Mesenchymal stem cell (in vitro differentiated cells and primary cell): ENCODE data around the gene OR2H2.

ENCODE experiments used
- DNase-seq: peaks from one replicate; pipeline ENCODE4 v3.0.0-alpha.2; 2013
- H2AFZ ChIP-seq: one replicate; pipeline ENCODE4 v1.6.1; 2013; ENCODE audit warnings: low read depth, mild to moderate bottlenecking, control low read depth, inconsistent platforms, low read length, moderate library complexity
- H2AK5ac ChIP-seq: 2 replicates; pipeline ENCODE4 v1.6.1; 2013; ENCODE audit warnings: low read length, moderate library complexity, mild to moderate bottlenecking, inconsistent platforms; ENCODE audit not compliant: severe bottlenecking
- H2BK120ac ChIP-seq: one replicate; pipeline ENCODE4 v1.6.1; 2013; ENCODE audit warnings: low read depth, mild to moderate bottlenecking, inconsistent platforms, low read length, moderate library complexity
- H2BK12ac ChIP-seq, 2 experiments: one replicate each; pipeline ENCODE4 v1.6.1; 2013; ENCODE audit warnings: inconsistent platforms in 2 of 2, low read length in 2 of 2, mild to moderate bottlenecking in 2 of 2, moderate library complexity in 2 of 2, control low read depth in 1 of 2
- H2BK15ac ChIP-seq: one replicate; pipeline ENCODE4 v1.6.1; 2013; ENCODE audit warnings: mild to moderate bottlenecking, low read depth, inconsistent platforms; ENCODE audit not compliant: poor library complexity, severe bottlenecking
- H2BK5ac ChIP-seq: 2 replicates; pipeline ENCODE4 v1.6.1; 2013; ENCODE audit warnings: low read depth, mild to moderate bottlenecking, low read length, control low read depth, inconsistent platforms; ENCODE audit not compliant: poor library complexity, severe bottlenecking
- H3K14ac ChIP-seq, 2 experiments: one replicate each; pipeline ENCODE4 v1.6.1; 2013; ENCODE audit warnings: inconsistent platforms in 2 of 2, low read length in 2 of 2, control low read depth in 1 of 2, mild to moderate bottlenecking in 1 of 2, moderate library complexity in 1 of 2
- H3K18ac ChIP-seq, 2 experiments: one replicate each; pipeline ENCODE4 v1.6.1; 2013; ENCODE audit warnings: inconsistent platforms in 2 of 2, low read length in 2 of 2, control low read depth in 1 of 2, low read depth in 1 of 2, mild to moderate bottlenecking in 1 of 2
- H3K23ac ChIP-seq, 2 experiments: one replicate each; pipeline ENCODE4 v1.6.1; 2013; ENCODE audit warnings: inconsistent platforms in 2 of 2, low read length in 2 of 2, mild to moderate bottlenecking in 2 of 2, moderate library complexity in 2 of 2, control low read depth in 1 of 2
- H3K27ac ChIP-seq: 2 replicates; pipeline ENCODE4 v1.5.1; 2013; ENCODE audit warnings: mild to moderate bottlenecking, moderate library complexity, low read length, control low read depth, inconsistent platforms; ENCODE audit not compliant: poor library complexity, severe bottlenecking
- H3K27me3 ChIP-seq, 2 experiments: 2 replicates each; pipeline versions ENCODE4 v1.6.1 to v1.7.0; 2013; ENCODE audit warnings: low read length in 2 of 2, mild to moderate bottlenecking in 2 of 2, moderate library complexity in 2 of 2, control low read depth in 1 of 2, inconsistent platforms in 1 of 2; ENCODE audit not compliant: control insufficient read depth in 1 of 2, insufficient read depth in 1 of 2
- H3K36me3 ChIP-seq, 2 experiments: 2 replicates each; pipeline versions ENCODE4 v1.6.1 to v1.7.0; 2013; ENCODE audit warnings: low read length in 2 of 2, control low read depth in 1 of 2, inconsistent platforms in 1 of 2, low read depth in 1 of 2, mild to moderate bottlenecking in 1 of 2; ENCODE audit not compliant: insufficient read depth in 2 of 2, control insufficient read depth in 1 of 2
- H3K4ac ChIP-seq, 2 experiments: one replicate each; pipeline ENCODE4 v1.6.1; 2013; ENCODE audit warnings: inconsistent platforms in 2 of 2, low read length in 2 of 2, mild to moderate bottlenecking in 2 of 2, moderate library complexity in 2 of 2, control low read depth in 1 of 2, low read depth in 1 of 2
- H3K4me1 ChIP-seq: 2 replicates; pipeline ENCODE4 v1.6.1; 2013; ENCODE audit warnings: low read depth, low read length, control low read depth; ENCODE audit not compliant: control insufficient read depth, insufficient read depth
- H3K4me2 ChIP-seq: 2 replicates; pipeline ENCODE4 v1.6.1; 2013; ENCODE audit warnings: low read length, mild to moderate bottlenecking, inconsistent platforms; ENCODE audit not compliant: poor library complexity, severe bottlenecking
- H3K4me3 ChIP-seq, 2 experiments: 2 replicates each; pipeline versions ENCODE4 v1.5.1 to v1.7.0; 2013; ENCODE audit warnings: low read length in 2 of 2, mild to moderate bottlenecking in 2 of 2, control low read depth in 1 of 2, low read depth in 1 of 2; ENCODE audit not compliant: insufficient read depth in 1 of 2
- H3K79me1 ChIP-seq: replicated peaks from 2 replicates; pipeline ENCODE4 v1.6.1; 2013; ENCODE audit warnings: mild to moderate bottlenecking, control low read depth, low read length, inconsistent platforms; ENCODE audit not compliant: poor library complexity, severe bottlenecking
- H3K9ac ChIP-seq: 2 replicates; pipeline ENCODE4 v1.7.0; 2013; ENCODE audit warnings: mild to moderate bottlenecking, low read length, moderate library complexity
- H3K9me3 ChIP-seq: 2 replicates; pipeline ENCODE4 v1.7.0; 2013; ENCODE audit warnings: mild to moderate bottlenecking, low read length; ENCODE audit not compliant: control insufficient read depth
- H4K8ac ChIP-seq: one replicate; pipeline ENCODE4 v1.6.1; 2013; ENCODE audit warnings: inconsistent platforms, mild to moderate bottlenecking, low read length, moderate library complexity
- H4K91ac ChIP-seq: one replicate; pipeline ENCODE4 v1.6.1; 2013; ENCODE audit warnings: mild to moderate bottlenecking, low read length, inconsistent platforms
- WGBS: methylation state at CpG from one replicate; pipeline ENCODE4 v1.1.7; 2013; ENCODE audit warnings: mixed read lengths; 5-methylcytosine and 5-hydroxymethylcytosine counted together

OR2H2 gene

DNA sequence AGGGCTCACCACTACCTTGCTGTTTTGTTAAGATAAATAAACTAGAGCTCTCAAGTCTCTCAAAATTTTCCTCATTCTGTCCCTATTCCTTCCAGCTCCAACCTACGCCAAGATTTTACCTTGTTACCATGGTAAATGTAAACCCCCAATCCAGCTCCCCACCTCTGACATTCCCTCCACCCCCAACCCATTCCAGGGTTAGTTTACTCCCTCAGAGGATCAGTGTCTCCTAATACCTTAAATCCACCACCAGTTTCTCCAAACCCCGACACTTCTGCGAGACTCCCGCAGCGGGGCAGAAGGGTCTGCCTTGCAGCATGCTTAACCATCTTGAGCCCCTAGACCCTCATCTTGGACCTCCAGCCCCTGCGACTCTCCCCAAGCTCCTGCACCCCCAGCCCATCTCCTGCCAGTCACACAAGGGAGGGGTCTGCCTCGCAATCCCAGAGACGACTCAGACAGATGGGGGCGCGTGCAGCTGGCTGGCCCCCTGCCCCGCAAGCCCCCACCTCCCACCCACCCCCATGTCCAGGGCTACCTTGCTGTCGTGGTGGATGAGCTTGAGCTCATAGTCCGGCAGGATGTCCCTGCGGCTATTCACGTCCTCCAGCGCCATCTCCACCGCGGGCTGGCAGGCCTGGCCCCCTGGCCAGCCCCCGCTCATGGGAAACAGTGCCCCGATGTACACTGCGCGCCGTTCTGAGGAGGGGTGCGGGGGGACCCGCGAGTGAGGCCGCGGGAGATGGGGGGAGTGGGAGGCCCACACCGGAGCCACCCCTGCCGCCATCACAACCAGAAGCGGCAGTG is 42.2 kb downstream of the OR2H2 start:
- Histone ChIP-seq H2BK5ac (no peak overlapping the region), H2AFZ (no peak overlapping the region), H3K4me2 (peak overlapping the region; percentile 82), H3K14ac (peak overlapping the region in 1 of 2 experiments; percentile 96), H3K27ac (no peak overlapping the region), H4K8ac (peak overlapping the region; percentile 79), H3K4me3 (peak overlapping the region; percentile 66 to 79), H3K9me3 (no peaks in the 10 kb centered on the region), H3K9ac (peak overlapping the region; percentile 87), H3K4ac (peak overlapping the region; percentile 69 to 88), H3K4me1 (peaks cover 32% of the 10 kb centered on the region), H3K79me1 (peaks cover 39% of the 10 kb centered on the region), H3K27me3 (no peaks in the 10 kb centered on the region), H3K23ac (peak overlapping the region in 1 of 2 experiments; percentile 57), H4K91ac (peak overlapping the region; percentile 52), H3K18ac (peak overlapping the region; percentile 85 to 93), H2BK12ac (peak overlapping the region in 1 of 2 experiments; percentile 47), H2AK5ac (no peak overlapping the region), H2BK120ac (peak overlapping the region; percentile 85), H2BK15ac (peak overlapping the region; percentile 90), H3K36me3 (peaks cover 16 to 22% of the 10 kb centered on the region in 2 experiments)
- WGBS = 7% methylated on average over 28 of the region's 31 CpGs
- no peak for DNase-seq

DNA sequence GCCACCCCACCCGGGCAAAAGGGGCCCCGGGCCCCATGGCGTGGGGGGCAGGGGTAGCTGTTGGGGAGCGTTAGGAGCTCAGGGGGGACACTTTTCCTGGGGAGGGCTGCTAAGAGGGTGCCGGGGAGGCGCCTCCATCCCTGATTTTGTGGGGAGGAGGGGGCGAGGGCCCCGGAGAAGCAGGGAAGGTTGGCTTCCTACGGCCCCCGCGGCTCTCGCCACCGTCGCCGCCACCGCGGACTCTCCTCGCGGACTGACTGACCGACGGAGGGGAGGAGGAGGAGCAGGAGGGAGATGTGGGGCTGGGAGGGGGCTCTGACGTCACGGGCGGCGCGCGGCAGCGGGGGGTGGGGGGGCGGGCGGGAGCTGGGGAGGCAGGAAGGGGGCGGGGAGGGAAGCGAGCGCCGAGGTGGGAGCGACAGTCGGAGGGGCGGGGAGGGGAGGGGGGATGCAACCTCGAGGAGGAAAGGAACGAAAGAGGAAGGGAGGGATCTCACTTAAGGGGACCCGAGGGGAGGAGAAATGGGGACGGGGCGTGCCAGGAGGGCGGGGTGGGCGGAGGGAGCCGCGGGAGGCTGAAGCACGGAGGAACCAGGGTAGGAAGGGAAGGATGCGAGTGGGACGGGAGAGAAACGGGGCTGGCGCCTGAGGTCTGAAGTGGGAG is 43.0 kb downstream of the OR2H2 start:
- Histone ChIP-seq H3K4ac (peak overlapping the region; percentile 69 to 88), H3K36me3 (peaks cover 13 to 14% of the 10 kb centered on the region in 2 experiments), H3K27me3 (no peaks in the 10 kb centered on the region), H4K91ac (peak overlapping the region; percentile 71), H3K23ac (peak overlapping the region in 1 of 2 experiments; percentile 57), H3K9ac (peak overlapping the region; percentile 87), H3K14ac (peak overlapping the region in 1 of 2 experiments; percentile 53), H3K18ac (peak overlapping the region; percentile 85 to 93), H3K4me1 (peaks cover 34% of the 10 kb centered on the region), H3K79me1 (peaks cover 39% of the 10 kb centered on the region), H2BK15ac (peak overlapping the region; percentile 90), H2BK120ac (peak overlapping the region; percentile 85), H2AFZ (peak overlapping the region; percentile 60), H2BK5ac (no peak overlapping the region), H4K8ac (peak overlapping the region; percentile 79), H2AK5ac (no peak overlapping the region), H3K4me3 (peak overlapping the region; percentile 66 to 93), H3K27ac (peak overlapping the region; percentile 69), H2BK12ac (peak overlapping the region; percentile 73 to 94), H3K4me2 (peak overlapping the region; percentile 93), H3K9me3 (no peaks in the 10 kb centered on the region)
- peak; percentile 91 for DNase-seq
- under 1% methylated on average over 42 of the region's 51 CpGs for WGBS

DNA sequence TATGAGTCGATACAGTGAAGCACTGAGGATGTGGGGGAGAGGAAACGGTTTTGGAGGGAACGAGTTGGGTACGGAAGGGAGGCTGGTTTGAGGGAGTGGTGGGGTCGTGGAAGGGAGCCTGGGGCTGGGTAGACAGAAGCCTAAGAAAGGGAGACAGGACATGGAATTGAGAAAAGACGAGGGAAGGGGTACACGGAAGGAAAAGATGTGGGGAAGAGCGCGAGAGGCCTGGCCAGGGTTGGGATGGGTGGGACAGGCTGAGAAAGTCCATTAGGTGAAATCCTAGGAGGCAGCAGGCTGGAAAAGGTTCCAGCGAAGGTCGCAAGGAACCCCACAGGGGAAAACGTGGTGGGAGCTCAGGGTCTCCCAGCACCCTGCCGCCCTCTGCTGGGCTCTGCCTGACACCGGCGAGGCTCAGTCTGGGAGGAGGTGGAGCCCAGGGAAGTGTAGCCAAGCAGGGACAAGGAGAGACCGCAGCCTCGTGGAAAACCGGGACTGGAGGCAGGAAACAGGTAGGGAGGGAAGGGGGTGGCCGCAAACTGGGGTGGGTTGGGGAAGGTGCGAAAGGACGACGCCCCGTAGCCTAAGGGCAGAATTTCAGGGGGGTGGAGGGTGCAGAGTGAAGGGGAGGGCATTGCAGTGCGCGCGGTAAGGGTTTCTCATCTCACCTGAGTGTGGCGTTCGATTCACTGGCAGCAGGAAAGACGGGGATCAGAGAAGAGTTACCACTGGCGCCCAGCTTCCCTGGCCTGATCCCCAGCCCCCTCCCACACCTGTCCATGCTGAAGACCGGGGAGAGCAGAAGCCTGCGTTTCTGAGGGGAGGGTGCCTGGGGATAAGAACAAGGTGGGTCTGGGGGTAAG is 43.7 kb downstream of the OR2H2 start:
- H4K8ac ChIP-seq = peak overlapping the region; percentile 75
- H2AFZ ChIP-seq = peak overlapping the region; percentile 60
- H3K4ac ChIP-seq = peak overlapping the region in 1 of 2 experiments; percentile 78
- peak overlapping the region; percentile 93 for H3K4me2 ChIP-seq
- H3K18ac ChIP-seq = peak overlapping the region; percentile 82 to 88
- H3K4me1 ChIP-seq = peaks cover 34% of the 10 kb centered on the region
- H2BK12ac ChIP-seq = peak overlapping the region; percentile 73 to 94
- peak overlapping the region; percentile 71 for H4K91ac ChIP-seq
- H2BK120ac ChIP-seq = no peak overlapping the region
- DNase-seq = peak; percentile 86
- H3K79me1 ChIP-seq = peaks cover 39% of the 10 kb centered on the region
- H3K9me3 ChIP-seq = no peaks in the 10 kb centered on the region
- no peaks in the 10 kb centered on the region for H3K27me3 ChIP-seq
- H3K4me3 ChIP-seq = peak overlapping the region; percentile 66 to 93
- peak overlapping the region in 1 of 2 experiments; percentile 53 for H3K14ac ChIP-seq
- peak overlapping the region in 1 of 2 experiments; percentile 57 for H3K23ac ChIP-seq
- H3K9ac ChIP-seq = peak overlapping the region; percentile 87
- 3% methylated on average over 29 of the region's 32 CpGs for WGBS
- peaks cover 7% of the 10 kb centered on the region in 2 experiments for H3K36me3 ChIP-seq
- no peak overlapping the region for H2BK15ac ChIP-seq
- H3K27ac ChIP-seq = peak overlapping the region; percentile 69
- H2AK5ac ChIP-seq = no peak overlapping the region
- peak overlapping the region; percentile 12 for H2BK5ac ChIP-seq
